Measurements from ENCODE around the gene PSTPIP1.
A peak's percentile ranks its signal among the peaks of the same experiment; 100 is the strongest.

The PSTPIP1 gene

GRCh38 chr15:76972389-76973361 is 22.3 kb upstream of the PSTPIP1 start:
- H3K9me3 ChIP-seq (ENCODE audit: insufficient read depth, low read depth, low read length): no peaks in the 10 kb centered on the region
- no peaks in the 10 kb centered on the region for H3K79me2 ChIP-seq (ENCODE audit: insufficient read depth, low read length)
- TF ChIP-seq EZH2phosphoT487 (IDR thresholded peaks at IDR 0.05; ENCODE audit: borderline replicate concordance): no peak
- H3K4me1 ChIP-seq (ENCODE audit: insufficient read depth, low read length, poor library complexity, severe bottlenecking): peaks cover 9% of the 10 kb centered on the region
- no peaks in the 10 kb centered on the region for H3K9me2 ChIP-seq (replicated peaks; ENCODE audit: low read depth, low read length)
- H2AFZ ChIP-seq (ENCODE audit: low read length): no peak overlapping the region
- no peaks in the 10 kb centered on the region for H3K27me3 ChIP-seq (ENCODE audit: insufficient read depth, low read length, poor library complexity, severe bottlenecking)
- H4K20me1 ChIP-seq (ENCODE audit: insufficient read depth, low read length, poor library complexity, severe bottlenecking): no peaks in the 10 kb centered on the region
- no peaks in the 10 kb centered on the region for H3F3A ChIP-seq (ENCODE audit: low read depth)
- no peak overlapping the region for H3K9ac ChIP-seq (ENCODE audit: low read depth, low read length, poor library complexity, severe bottlenecking)
- no peaks in the 10 kb centered on the region for H3K36me3 ChIP-seq (ENCODE audit: insufficient read depth, low read length)
- no peak overlapping the region for H3K4me3 ChIP-seq (ENCODE audit: low read length, poor library complexity, severe bottlenecking)
- H3K4me2 ChIP-seq (ENCODE audit: low read depth, low read length, poor library complexity, severe bottlenecking): no peak overlapping the region

GRCh38 chr15:76973362-76973743 is 21.6 kb upstream of the PSTPIP1 start:
- Histone ChIP-seq H3K4me1 (ENCODE audit: insufficient read depth, low read length, poor library complexity, severe bottlenecking) (peaks cover 9% of the 10 kb centered on the region), H4K20me1 (ENCODE audit: insufficient read depth, low read length, poor library complexity, severe bottlenecking) (no peaks in the 10 kb centered on the region), H3K9me3 (ENCODE audit: insufficient read depth, low read depth, low read length) (no peaks in the 10 kb centered on the region), H3K4me2 (ENCODE audit: low read depth, low read length, poor library complexity, severe bottlenecking) (no peak overlapping the region), H3K4me3 (ENCODE audit: low read length, poor library complexity, severe bottlenecking) (no peak overlapping the region), H3F3A (ENCODE audit: low read depth) (no peaks in the 10 kb centered on the region), H3K9me2 (replicated peaks; ENCODE audit: low read depth, low read length) (no peaks in the 10 kb centered on the region), H3K36me3 (ENCODE audit: insufficient read depth, low read length) (no peaks in the 10 kb centered on the region), H3K27me3 (ENCODE audit: insufficient read depth, low read length, poor library complexity, severe bottlenecking) (no peaks in the 10 kb centered on the region), H3K9ac (ENCODE audit: low read depth, low read length, poor library complexity, severe bottlenecking) (peak overlapping the region; percentile 16), H2AFZ (ENCODE audit: low read length) (peak overlapping the region; percentile 81), H3K79me2 (ENCODE audit: insufficient read depth, low read length) (no peaks in the 10 kb centered on the region)
- TF ChIP-seq EZH2phosphoT487 (IDR thresholded peaks at IDR 0.05; ENCODE audit: borderline replicate concordance) (no peak), CTCF (conservative IDR thresholded peaks at IDR 0.05; ENCODE audit: low read length) (peak; percentile 85)

GRCh38 chr15:76973906-76974305 is 21.0 kb upstream of the PSTPIP1 start:
- Histone ChIP-seq H3F3A (ENCODE audit: low read depth) (no peaks in the 10 kb centered on the region), H3K9me2 (replicated peaks; ENCODE audit: low read depth, low read length) (no peaks in the 10 kb centered on the region), H3K9ac (ENCODE audit: low read depth, low read length, poor library complexity, severe bottlenecking) (peak overlapping the region; percentile 16), H3K4me2 (ENCODE audit: low read depth, low read length, poor library complexity, severe bottlenecking) (no peak overlapping the region), H3K36me3 (ENCODE audit: insufficient read depth, low read length) (no peaks in the 10 kb centered on the region), H3K4me1 (ENCODE audit: insufficient read depth, low read length, poor library complexity, severe bottlenecking) (peaks cover 9% of the 10 kb centered on the region), H4K20me1 (ENCODE audit: insufficient read depth, low read length, poor library complexity, severe bottlenecking) (no peaks in the 10 kb centered on the region), H3K4me3 (ENCODE audit: low read length, poor library complexity, severe bottlenecking) (no peak overlapping the region), H3K79me2 (ENCODE audit: insufficient read depth, low read length) (no peaks in the 10 kb centered on the region), H2AFZ (ENCODE audit: low read length) (peak overlapping the region; percentile 81), H3K27me3 (ENCODE audit: insufficient read depth, low read length, poor library complexity, severe bottlenecking) (no peaks in the 10 kb centered on the region), H3K9me3 (ENCODE audit: insufficient read depth, low read depth, low read length) (no peaks in the 10 kb centered on the region)
- TF ChIP-seq CTCF (conservative IDR thresholded peaks at IDR 0.05; ENCODE audit: low read length) (no peak), EZH2phosphoT487 (IDR thresholded peaks at IDR 0.05; ENCODE audit: borderline replicate concordance) (no peak)
